GM13977 (cell line): ENCODE measurements around the gene HTT.

Experiments
- DNase-seq: peaks from one replicate; pipeline ENCODE4 v3.0.0; 2012; ENCODE audit warnings: low spot score
- CTCF ChIP-seq: IDR thresholded peaks from 2 replicates; pipeline ENCODE4 v1.5.1; 2012; ENCODE audit warnings: mild to moderate bottlenecking, control low read depth; ENCODE audit not compliant: insufficient read depth; ENCODE audit errors: extremely low read depth, missing control alignments
- in situ Hi-C: fragments of 300-500 bp; cut with MboI; formaldehyde crosslinking; loops from one replicate; pipeline ENCODE4 v1.12.0; 2022; ENCODE audit warnings: low sequenced_read_pairs, low pct_unique_long_range_greater_than_20kb, mixed read lengths, inconsistent platforms; ENCODE audit not compliant: unreplicated experiment

HTT gene

GRCh38 chr4:3207531-3208037 is 133.1 kb downstream of the HTT start:
- no peak for DNase-seq
- in situ Hi-C loops, result no loop called here
- TF ChIP-seq CTCF, result no peak

GRCh38 chr4:3208826-3209225 is 134.3 kb downstream of the HTT start:
- in situ Hi-C loops, result no loop called here
- DNase-seq, result no peak
- no peak for TF ChIP-seq CTCF

- no peak for TF ChIP-seq CTCF
- DNase-seq, result no peak
- in situ Hi-C loops, result no loop called here
Observed at GRCh38 chr4:3209551-3210325, 135.3 kb downstream of the HTT start.

GRCh38 chr4:3210467-3210866 is 136.0 kb downstream of the HTT start:
- no peak for DNase-seq
- no peak for TF ChIP-seq CTCF
- in situ Hi-C loops, result no loop called here

- TF ChIP-seq CTCF, result no peak
- DNase-seq, result no peak
- in situ Hi-C loops, result no loop called here
Observed at GRCh38 chr4:3211866-3212265, 137.4 kb downstream of the HTT start.

GRCh38 chr4:3212391-3213105 is 138.1 kb downstream of the HTT start:
- in situ Hi-C loops, result no loop called here
- DNase-seq, result no peak
- no peak for TF ChIP-seq CTCF
